Ascending aorta (tissue), 2 donors: ENCODE data around the gene XBP1. TPM values are rescaled to one million over a fixed set of nuclear protein-coding genes. Genes with fewer than 3 reads are reported as not detected.

ENCODE experiments used
- DNase-seq, 2 donors: peaks; one replicate each; pipeline ENCODE4 v3.0.0-alpha.2; 2019; ENCODE audit warnings: low spot score in 2 of 2
- H3K27ac ChIP-seq, 2 donors: fragments of 200-600 bp; sonication (generic); one replicate each; pipeline ENCODE4 v1.5.1; 2016 to 2017; ENCODE audit warnings: mild to moderate bottlenecking in 1 of 2
- H3K27me3 ChIP-seq: fragments of 200-600 bp; sonication (generic); one replicate; pipeline ENCODE4 v1.5.1; 2017
- H3K36me3 ChIP-seq, 2 donors: fragments of 200-600 bp; sonication (generic); one replicate each; pipeline ENCODE4 v1.5.1; 2016
- H3K4me1 ChIP-seq, 2 donors: fragments of 200-600 bp; sonication (generic); one replicate each; pipeline ENCODE4 v1.5.1; 2016 to 2017; ENCODE audit warnings: mild to moderate bottlenecking in 1 of 2
- H3K4me3 ChIP-seq, 2 donors: fragments of 200-600 bp; sonication (generic); one replicate each; pipeline ENCODE4 v1.5.1; 2016 to 2017; ENCODE audit warnings: mild to moderate bottlenecking in 1 of 2
- H3K9me3 ChIP-seq, 2 donors: fragments of 200-600 bp; sonication (generic); one replicate each; pipeline ENCODE4 v1.5.1; 2016
- intact Hi-C: fragments of 100-400 bp; cut with DNase I; formaldehyde crosslinking; loops from one replicate; pipeline ENCODE4 v1.15.1; 2023
- total RNA-seq: library from RNA; depleted of rRNA; stranded (reverse); fragments of >200 nt; gene quantifications from one replicate; pipeline ENCODE4 v1.1.0, GENCODE V29; 2016
- TF ChIP-seq, protein P1 (sequence below), 3 experiments: fragments of 200-600 bp in 2 of 3; fragments of 450-650 bp in 1 of 3; sonication (generic) in 2 of 3; IDR thresholded peaks; one replicate each; pipeline ENCODE4 v1.5.1; 2016 to 2019; ENCODE audit warnings: antibody characterized with exemption in 3 of 3, mild to moderate bottlenecking in 1 of 3, moderate library complexity in 1 of 3

XBP1 gene
- total RNA-seq, 1 donor from 2014 or later: 158 TPM

GRCh38 chr22:28798810-28799605 lies 1.4 kb downstream of the XBP1 start:
- Histone ChIP-seq H3K9me3 (no peaks in the 10 kb centered on the region), H3K27me3 (no peaks in the 10 kb centered on the region), H3K4me1 (peaks cover 17 to 30% of the 10 kb centered on the region in 2 donors), H3K36me3 (peaks cover 33 to 40% of the 10 kb centered on the region in 2 donors), H3K4me3 (peak overlapping the region; percentile 96 to 100), H3K27ac (peak overlapping the region; percentile 100)
- intact Hi-C loops: no loop called here
- peak in 1 of 2 donors; percentile 85 for DNase-seq
- TF ChIP-seq, protein P1, sequence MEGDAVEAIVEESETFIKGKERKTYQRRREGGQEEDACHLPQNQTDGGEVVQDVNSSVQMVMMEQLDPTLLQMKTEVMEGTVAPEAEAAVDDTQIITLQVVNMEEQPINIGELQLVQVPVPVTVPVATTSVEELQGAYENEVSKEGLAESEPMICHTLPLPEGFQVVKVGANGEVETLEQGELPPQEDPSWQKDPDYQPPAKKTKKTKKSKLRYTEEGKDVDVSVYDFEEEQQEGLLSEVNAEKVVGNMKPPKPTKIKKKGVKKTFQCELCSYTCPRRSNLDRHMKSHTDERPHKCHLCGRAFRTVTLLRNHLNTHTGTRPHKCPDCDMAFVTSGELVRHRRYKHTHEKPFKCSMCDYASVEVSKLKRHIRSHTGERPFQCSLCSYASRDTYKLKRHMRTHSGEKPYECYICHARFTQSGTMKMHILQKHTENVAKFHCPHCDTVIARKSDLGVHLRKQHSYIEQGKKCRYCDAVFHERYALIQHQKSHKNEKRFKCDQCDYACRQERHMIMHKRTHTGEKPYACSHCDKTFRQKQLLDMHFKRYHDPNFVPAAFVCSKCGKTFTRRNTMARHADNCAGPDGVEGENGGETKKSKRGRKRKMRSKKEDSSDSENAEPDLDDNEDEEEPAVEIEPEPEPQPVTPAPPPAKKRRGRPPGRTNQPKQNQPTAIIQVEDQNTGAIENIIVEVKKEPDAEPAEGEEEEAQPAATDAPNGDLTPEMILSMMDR (IDR thresholded peaks at IDR 0.05): no peak

GRCh38 chr22:28795932-28796856 lies 4.2 kb downstream of the XBP1 start:
- TF ChIP-seq, protein P1 (IDR thresholded peaks at IDR 0.05): no peak
- no peaks in the 10 kb centered on the region for H3K27me3 ChIP-seq
- H3K36me3 ChIP-seq: peaks cover 43 to 52% of the 10 kb centered on the region in 2 donors
- H3K4me1 ChIP-seq: peaks cover 7 to 19% of the 10 kb centered on the region in 2 donors
- DNase-seq: no peak
- peak overlapping the region in 1 of 2 donors; percentile 39 for H3K27ac ChIP-seq
- H3K9me3 ChIP-seq: no peaks in the 10 kb centered on the region
- H3K4me3 ChIP-seq: no peak overlapping the region
- intact Hi-C loops: no loop called here

DNA sequence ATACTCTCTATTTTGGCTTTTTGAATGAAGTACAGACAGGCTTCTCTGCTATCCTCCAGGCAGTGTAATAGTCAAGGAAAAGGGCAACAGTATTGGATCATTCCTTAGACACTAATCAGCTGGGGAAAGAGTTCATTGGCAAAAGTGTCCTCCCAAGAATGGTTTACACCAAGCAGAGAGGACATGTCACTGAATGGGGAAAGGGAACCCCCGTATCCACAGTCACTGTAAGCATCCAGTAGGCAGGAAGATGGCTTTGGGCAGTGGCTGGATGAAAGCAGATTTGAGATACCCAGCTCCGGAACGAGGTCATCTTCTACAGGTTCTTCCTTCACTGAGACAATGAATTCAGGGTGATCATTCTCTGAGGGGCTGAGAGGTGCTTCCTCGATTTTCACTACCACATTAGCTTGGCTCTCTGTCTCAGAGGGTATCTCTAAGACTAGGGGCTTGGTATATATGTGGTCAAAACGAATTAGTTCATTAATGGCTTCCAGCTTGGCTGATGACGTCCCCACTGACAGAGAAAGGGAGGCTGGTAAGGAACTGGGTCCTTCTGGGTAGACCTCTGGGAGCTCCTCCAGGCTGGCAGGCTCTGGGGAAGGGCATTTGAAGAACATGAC lies 5.2 kb downstream of the XBP1 start:
- Histone ChIP-seq H3K4me3 (no peak overlapping the region), H3K27ac (peak overlapping the region in 1 of 2 donors; percentile 26), H3K4me1 (peaks cover 7 to 18% of the 10 kb centered on the region in 2 donors), H3K9me3 (no peaks in the 10 kb centered on the region), H3K36me3 (peaks cover 43 to 53% of the 10 kb centered on the region in 2 donors), H3K27me3 (no peaks in the 10 kb centered on the region)
- no peak for DNase-seq
- intact Hi-C loops: no loop called here
- TF ChIP-seq, protein P1 (IDR thresholded peaks at IDR 0.05): no peak

GRCh38 chr22:28793976-28794584 lies 6.3 kb downstream of the XBP1 start:
- Histone ChIP-seq H3K9me3 (no peaks in the 10 kb centered on the region), H3K36me3 (peaks cover 48 to 64% of the 10 kb centered on the region in 2 donors), H3K27ac (peak overlapping the region in 1 of 2 donors; percentile 26), H3K27me3 (no peaks in the 10 kb centered on the region), H3K4me1 (peaks cover 7 to 18% of the 10 kb centered on the region in 2 donors), H3K4me3 (no peak overlapping the region)
- intact Hi-C loops: no loop called here
- TF ChIP-seq, protein P1 (IDR thresholded peaks at IDR 0.05): no peak
- DNase-seq: no peak
